Measurements from ENCODE around the gene CDS2.

CDS2 gene

GRCh38 chr20:5153612-5154542 is 27.1 kb downstream of the CDS2 start:
- DNase-seq (ENCODE audit: low read depth in 2 of 2): no peak

- no peak for DNase-seq (ENCODE audit: low read depth in 2 of 2)
These were observed 27.7 kb downstream of the CDS2 start for GRCh38 chr20:5154543-5154925.

- no peak for DNase-seq (ENCODE audit: low read depth in 2 of 2)
These were observed 28.6 kb downstream of the CDS2 start for GRCh38 chr20:5155404-5155803.

GRCh38 chr20:5156675-5157448 is 30.1 kb downstream of the CDS2 start:
- no peak for DNase-seq (ENCODE audit: low read depth in 2 of 2)

- DNase-seq (ENCODE audit: low read depth in 2 of 2): no peak
These were observed 33.1 kb downstream of the CDS2 start for GRCh38 chr20:5159928-5160327.

- no peak for DNase-seq (ENCODE audit: low read depth in 2 of 2)
These were observed 34.1 kb downstream of the CDS2 start for GRCh38 chr20:5160882-5161281.

GRCh38 chr20:5161536-5162164 is 34.8 kb downstream of the CDS2 start:
- no peak for DNase-seq (ENCODE audit: low read depth in 2 of 2)

GRCh38 chr20:5164645-5165625 is 38.1 kb downstream of the CDS2 start:
- DNase-seq (ENCODE audit: low read depth in 2 of 2): no peak

GRCh38 chr20:5168651-5169396 is 42.0 kb downstream of the CDS2 start:
- DNase-seq (ENCODE audit: low read depth in 2 of 2): no peak

GRCh38 chr20:5170341-5170740 is 43.5 kb downstream of the CDS2 start:
- DNase-seq (ENCODE audit: low read depth in 2 of 2): no peak

- no peak for DNase-seq (ENCODE audit: low read depth in 2 of 2)
These were observed 44.4 kb downstream of the CDS2 start for GRCh38 chr20:5171064-5171789.

GRCh38 chr20:5171790-5172164 is 45.0 kb downstream of the CDS2 start:
- DNase-seq (ENCODE audit: low read depth in 2 of 2): no peak

GRCh38 chr20:5172167-5172601 is 45.4 kb downstream of the CDS2 start:
- no peak for DNase-seq (ENCODE audit: low read depth in 2 of 2)

GRCh38 chr20:5172903-5173463 is 46.2 kb downstream of the CDS2 start:
- no peak for DNase-seq (ENCODE audit: low read depth in 2 of 2)

GRCh38 chr20:5173751-5174150 is 46.9 kb downstream of the CDS2 start:
- no peak for DNase-seq (ENCODE audit: low read depth in 2 of 2)

- DNase-seq (ENCODE audit: low read depth in 2 of 2): no peak
These were observed 50.3 kb downstream of the CDS2 start for GRCh38 chr20:5177071-5177470.

GRCh38 chr20:5178046-5178445 is 51.2 kb downstream of the CDS2 start:
- DNase-seq (ENCODE audit: low read depth in 2 of 2): no peak

- DNase-seq (ENCODE audit: low read depth in 2 of 2): no peak
These were observed 53.6 kb downstream of the CDS2 start for GRCh38 chr20:5180421-5180820.

- DNase-seq (ENCODE audit: low read depth in 2 of 2): no peak
These were observed 54.1 kb downstream of the CDS2 start for GRCh38 chr20:5180933-5181332.
